ENCODE results near the gene ABCA7. TPM values are rescaled to one million over a fixed set of nuclear protein-coding genes. Genes with fewer than 3 reads are reported as not detected.

ABCA7 gene
- polyA plus RNA-seq, 1 donor from 2014 or later: 51.8 TPM

DNA sequence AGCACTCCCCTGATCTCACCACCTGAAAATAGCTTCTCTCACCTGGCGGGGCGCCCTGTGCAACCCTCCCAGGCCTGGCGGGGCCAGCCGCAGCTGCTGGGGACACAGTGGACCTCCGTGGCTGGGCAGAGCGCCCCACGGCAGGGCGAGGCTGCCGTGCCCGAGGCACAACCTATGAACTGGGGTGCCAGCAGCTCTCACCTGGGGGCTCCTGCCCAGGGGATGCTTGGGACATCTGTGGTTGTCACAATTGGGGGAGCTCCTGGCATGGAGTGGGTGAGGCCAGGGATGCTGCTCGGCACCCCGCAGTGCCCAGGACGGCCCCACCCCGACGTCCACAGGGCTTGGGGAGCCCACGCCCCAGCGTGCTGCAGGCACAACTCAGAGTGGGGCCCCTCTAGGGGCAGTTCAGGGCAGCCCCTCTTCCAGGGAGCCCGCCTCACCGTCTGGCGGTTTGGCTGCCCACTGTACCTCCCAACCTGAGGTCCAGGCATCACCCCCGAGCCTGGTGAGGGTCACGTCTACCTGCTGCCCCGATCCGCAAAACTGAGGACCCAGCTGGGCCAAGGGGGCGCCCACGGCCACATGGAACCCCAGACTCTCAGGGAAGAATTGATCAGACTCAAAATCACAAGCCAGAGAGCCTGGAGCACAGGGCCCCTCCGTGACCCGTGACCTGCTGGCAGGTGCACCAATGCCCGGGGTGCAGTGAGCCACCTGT, 24.7 kb upstream of the ABCA7 start:
- H3K4me3 ChIP-seq (ENCODE audit: low read length): no peak overlapping the region

DNA sequence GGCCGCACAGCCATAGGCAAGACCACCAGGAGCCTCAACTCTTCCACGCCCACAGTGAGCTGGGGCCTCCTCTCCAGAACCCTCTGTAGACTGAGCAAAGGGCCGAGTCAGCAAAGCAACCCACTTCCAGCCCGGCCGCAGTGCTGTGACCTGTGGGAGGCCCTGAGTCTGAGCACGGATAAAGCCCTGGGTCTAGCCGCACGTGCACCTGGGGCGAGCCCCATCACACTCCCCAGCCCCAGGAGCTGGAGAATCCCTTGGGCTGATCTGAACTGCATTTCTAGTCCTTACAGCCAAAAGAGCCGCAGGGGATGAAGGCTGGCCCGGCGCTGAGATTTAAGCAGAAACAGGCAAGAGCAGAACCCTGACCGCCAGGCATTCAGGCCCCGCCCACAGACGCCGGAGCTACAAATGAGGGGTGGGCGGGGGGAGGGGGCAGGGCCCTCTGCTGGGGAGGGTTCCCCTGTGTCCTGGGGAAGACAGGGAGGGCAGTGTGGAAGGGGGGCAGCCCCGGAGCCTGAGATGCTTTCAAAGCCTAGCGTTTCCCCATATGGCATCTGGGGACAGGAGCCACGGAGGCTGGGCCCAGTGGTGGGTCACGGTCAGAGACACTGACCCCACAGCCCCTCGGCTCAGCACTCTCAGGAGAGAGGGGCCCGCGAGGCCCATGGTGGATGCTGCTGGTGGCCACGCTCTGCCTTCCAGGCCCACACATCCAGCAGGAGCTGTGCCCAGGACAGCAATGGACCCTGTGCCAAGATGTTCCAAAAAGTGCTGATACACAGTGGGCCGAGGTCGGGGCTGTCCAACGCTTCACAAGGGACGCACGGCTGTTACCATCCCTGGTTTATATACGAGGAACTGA, 23.9 kb upstream of the ABCA7 start:
- Histone ChIP-seq H3K79me2 (replicated peaks; ENCODE audit: insufficient read depth, low read length) (peaks cover 43% of the 10 kb centered on the region), H2AFZ (ENCODE audit: low read depth, low read length) (no peak overlapping the region), H3K9me2 (ENCODE audit: insufficient read depth, low read length) (no peaks in the 10 kb centered on the region), H3K4me2 (ENCODE audit: low read length) (no peak overlapping the region), H3K36me3 (ENCODE audit: insufficient read depth, low read length) (no peaks in the 10 kb centered on the region), H3K9ac (ENCODE audit: low read length) (no peak overlapping the region), H3K27ac (ENCODE audit: low read length) (no peak overlapping the region), H3K27me3 (ENCODE audit: insufficient read depth, low read depth, low read length) (no peaks in the 10 kb centered on the region), H3K9me3 (ENCODE audit: low read length) (no peaks in the 10 kb centered on the region), H3K4me3 (ENCODE audit: low read length) (no peak overlapping the region), H3F3A (ENCODE audit: insufficient read depth, low read length, poor library complexity, severe bottlenecking) (no peaks in the 10 kb centered on the region), H4K20me1 (ENCODE audit: insufficient read depth) (peaks cover 12% of the 10 kb centered on the region)
- TF ChIP-seq SMC3 (conservative IDR thresholded peaks at IDR 0.05; ENCODE audit: poor library complexity) (no peak), EZH2 (IDR thresholded peaks at IDR 0.05; ENCODE audit: borderline replicate concordance, insufficient read depth, low read length, poor library complexity, severe bottlenecking) (no peak)
- TF ChIP-seq, protein P1, sequence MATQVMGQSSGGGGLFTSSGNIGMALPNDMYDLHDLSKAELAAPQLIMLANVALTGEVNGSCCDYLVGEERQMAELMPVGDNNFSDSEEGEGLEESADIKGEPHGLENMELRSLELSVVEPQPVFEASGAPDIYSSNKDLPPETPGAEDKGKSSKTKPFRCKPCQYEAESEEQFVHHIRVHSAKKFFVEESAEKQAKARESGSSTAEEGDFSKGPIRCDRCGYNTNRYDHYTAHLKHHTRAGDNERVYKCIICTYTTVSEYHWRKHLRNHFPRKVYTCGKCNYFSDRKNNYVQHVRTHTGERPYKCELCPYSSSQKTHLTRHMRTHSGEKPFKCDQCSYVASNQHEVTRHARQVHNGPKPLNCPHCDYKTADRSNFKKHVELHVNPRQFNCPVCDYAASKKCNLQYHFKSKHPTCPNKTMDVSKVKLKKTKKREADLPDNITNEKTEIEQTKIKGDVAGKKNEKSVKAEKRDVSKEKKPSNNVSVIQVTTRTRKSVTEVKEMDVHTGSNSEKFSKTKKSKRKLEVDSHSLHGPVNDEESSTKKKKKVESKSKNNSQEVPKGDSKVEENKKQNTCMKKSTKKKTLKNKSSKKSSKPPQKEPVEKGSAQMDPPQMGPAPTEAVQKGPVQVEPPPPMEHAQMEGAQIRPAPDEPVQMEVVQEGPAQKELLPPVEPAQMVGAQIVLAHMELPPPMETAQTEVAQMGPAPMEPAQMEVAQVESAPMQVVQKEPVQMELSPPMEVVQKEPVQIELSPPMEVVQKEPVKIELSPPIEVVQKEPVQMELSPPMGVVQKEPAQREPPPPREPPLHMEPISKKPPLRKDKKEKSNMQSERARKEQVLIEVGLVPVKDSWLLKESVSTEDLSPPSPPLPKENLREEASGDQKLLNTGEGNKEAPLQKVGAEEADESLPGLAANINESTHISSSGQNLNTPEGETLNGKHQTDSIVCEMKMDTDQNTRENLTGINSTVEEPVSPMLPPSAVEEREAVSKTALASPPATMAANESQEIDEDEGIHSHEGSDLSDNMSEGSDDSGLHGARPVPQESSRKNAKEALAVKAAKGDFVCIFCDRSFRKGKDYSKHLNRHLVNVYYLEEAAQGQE (IDR thresholded peaks at IDR 0.05; ENCODE audit: borderline replicate concordance): no peak

More for the DNA sequence above, 24.7 kb upstream of the ABCA7 start:
- Histone ChIP-seq H3K36me3 (ENCODE audit: insufficient read depth, low read length) (no peaks in the 10 kb centered on the region), H4K20me1 (ENCODE audit: insufficient read depth) (peaks cover 12% of the 10 kb centered on the region), H3K79me2 (replicated peaks; ENCODE audit: insufficient read depth, low read length) (peaks cover 37% of the 10 kb centered on the region), H3K9ac (ENCODE audit: low read length) (no peak overlapping the region), H3K4me2 (ENCODE audit: low read length) (no peak overlapping the region), H3K27ac (ENCODE audit: low read length) (no peak overlapping the region), H3K9me3 (ENCODE audit: low read length) (no peaks in the 10 kb centered on the region), H3K9me2 (ENCODE audit: insufficient read depth, low read length) (no peaks in the 10 kb centered on the region), H3F3A (ENCODE audit: insufficient read depth, low read length, poor library complexity, severe bottlenecking) (no peaks in the 10 kb centered on the region), H3K27me3 (ENCODE audit: insufficient read depth, low read depth, low read length) (no peaks in the 10 kb centered on the region), H2AFZ (ENCODE audit: low read depth, low read length) (no peak overlapping the region)
- no peak for TF ChIP-seq POLR2AphosphoS5 (IDR thresholded peaks at IDR 0.05)
- no peak for TF ChIP-seq SMC3 (conservative IDR thresholded peaks at IDR 0.05; ENCODE audit: poor library complexity)
- TF ChIP-seq, protein P2, sequence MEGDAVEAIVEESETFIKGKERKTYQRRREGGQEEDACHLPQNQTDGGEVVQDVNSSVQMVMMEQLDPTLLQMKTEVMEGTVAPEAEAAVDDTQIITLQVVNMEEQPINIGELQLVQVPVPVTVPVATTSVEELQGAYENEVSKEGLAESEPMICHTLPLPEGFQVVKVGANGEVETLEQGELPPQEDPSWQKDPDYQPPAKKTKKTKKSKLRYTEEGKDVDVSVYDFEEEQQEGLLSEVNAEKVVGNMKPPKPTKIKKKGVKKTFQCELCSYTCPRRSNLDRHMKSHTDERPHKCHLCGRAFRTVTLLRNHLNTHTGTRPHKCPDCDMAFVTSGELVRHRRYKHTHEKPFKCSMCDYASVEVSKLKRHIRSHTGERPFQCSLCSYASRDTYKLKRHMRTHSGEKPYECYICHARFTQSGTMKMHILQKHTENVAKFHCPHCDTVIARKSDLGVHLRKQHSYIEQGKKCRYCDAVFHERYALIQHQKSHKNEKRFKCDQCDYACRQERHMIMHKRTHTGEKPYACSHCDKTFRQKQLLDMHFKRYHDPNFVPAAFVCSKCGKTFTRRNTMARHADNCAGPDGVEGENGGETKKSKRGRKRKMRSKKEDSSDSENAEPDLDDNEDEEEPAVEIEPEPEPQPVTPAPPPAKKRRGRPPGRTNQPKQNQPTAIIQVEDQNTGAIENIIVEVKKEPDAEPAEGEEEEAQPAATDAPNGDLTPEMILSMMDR (IDR thresholded peaks at IDR 0.05; ENCODE audit: poor library complexity, severe bottlenecking): no peak

DNA sequence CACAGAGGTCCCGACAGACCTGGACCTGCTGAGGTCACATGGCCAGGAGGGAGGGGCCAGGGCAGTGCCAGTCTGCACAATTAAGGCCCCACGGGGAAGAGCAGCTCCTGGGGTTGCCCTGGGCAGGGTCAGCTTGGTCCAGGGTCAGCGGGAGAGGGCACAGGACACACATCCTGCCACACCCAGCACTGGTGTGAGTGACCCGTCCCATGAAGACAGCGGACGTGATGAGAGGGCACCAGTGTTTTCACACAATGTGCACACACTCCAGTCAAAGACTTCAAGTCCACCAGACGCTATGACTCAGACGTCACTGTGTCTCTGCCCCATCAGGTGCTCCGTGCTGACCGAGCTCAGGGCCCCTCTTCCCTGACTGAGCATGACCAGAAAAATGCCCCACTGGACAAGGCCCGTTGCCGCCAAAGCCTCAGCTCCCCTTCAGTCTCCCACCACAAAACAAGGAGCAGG, 23.2 kb upstream of the ABCA7 start:
- Histone ChIP-seq H3K36me3 (ENCODE audit: insufficient read depth, low read length) (no peaks in the 10 kb centered on the region), H3K4me2 (ENCODE audit: low read length) (no peak overlapping the region), H3K9ac (ENCODE audit: low read length) (no peak overlapping the region), H3K27me3 (ENCODE audit: insufficient read depth, low read depth, low read length) (no peaks in the 10 kb centered on the region), H3K79me2 (replicated peaks; ENCODE audit: insufficient read depth, low read length) (peaks cover 43% of the 10 kb centered on the region), H3K9me3 (ENCODE audit: low read length) (no peaks in the 10 kb centered on the region), H2AFZ (ENCODE audit: low read depth, low read length) (no peak overlapping the region), H3K27ac (ENCODE audit: low read length) (no peak overlapping the region), H3K4me3 (ENCODE audit: low read length) (no peak overlapping the region), H3K9me2 (ENCODE audit: insufficient read depth, low read length) (no peaks in the 10 kb centered on the region), H3F3A (ENCODE audit: insufficient read depth, low read length, poor library complexity, severe bottlenecking) (no peaks in the 10 kb centered on the region), H4K20me1 (ENCODE audit: insufficient read depth) (peaks cover 12% of the 10 kb centered on the region)
- no peak for TF ChIP-seq EP300 (conservative IDR thresholded peaks at IDR 0.05; ENCODE audit: poor library complexity, severe bottlenecking)
- no peak for TF ChIP-seq TAF1 (IDR thresholded peaks at IDR 0.05; ENCODE audit: low read depth)
- TF ChIP-seq, protein P2 (IDR thresholded peaks at IDR 0.05; ENCODE audit: poor library complexity, severe bottlenecking): no peak
- TF ChIP-seq SMC3 (conservative IDR thresholded peaks at IDR 0.05; ENCODE audit: poor library complexity): no peak
- no peak for TF ChIP-seq EZH2 (IDR thresholded peaks at IDR 0.05; ENCODE audit: borderline replicate concordance, insufficient read depth, low read length, poor library complexity, severe bottlenecking)
- no peak for TF ChIP-seq MXI1 (conservative IDR thresholded peaks at IDR 0.05; ENCODE audit: poor library complexity, severe bottlenecking)
